Transverse colon (tissue), 4 donors: ENCODE measurements around the gene HOXB2.

Source experiments
- CTCF ChIP-seq, 5 experiments: fragments of 200-600 bp in 3 of 5; fragments of 450-650 bp in 2 of 5; sonication (generic) in 3 of 5; IDR thresholded peaks; 1 replicate in 2 of 5; 2 replicates in 3 of 5; pipeline ENCODE4 v1.5.1; 2016 to 2017; ENCODE audit warnings: antibody characterized with exemption in 5 of 5, inconsistent platforms in 3 of 5, mild to moderate bottlenecking in 2 of 5, moderate library complexity in 1 of 5
- POLR2A ChIP-seq: fragments of 450-650 bp; IDR thresholded peaks from one replicate; pipeline ENCODE4 v1.6.1; 2016; ENCODE audit warnings: antibody characterized with exemption, mild to moderate bottlenecking, moderate library complexity
- POLR2AphosphoS5 ChIP-seq, 3 donors: sonication (generic); formaldehyde crosslinking; IDR thresholded peaks; one replicate each; pipeline ENCODE4 v1.6.1; 2016; ENCODE audit warnings: antibody characterized with exemption in 3 of 3

DNA sequence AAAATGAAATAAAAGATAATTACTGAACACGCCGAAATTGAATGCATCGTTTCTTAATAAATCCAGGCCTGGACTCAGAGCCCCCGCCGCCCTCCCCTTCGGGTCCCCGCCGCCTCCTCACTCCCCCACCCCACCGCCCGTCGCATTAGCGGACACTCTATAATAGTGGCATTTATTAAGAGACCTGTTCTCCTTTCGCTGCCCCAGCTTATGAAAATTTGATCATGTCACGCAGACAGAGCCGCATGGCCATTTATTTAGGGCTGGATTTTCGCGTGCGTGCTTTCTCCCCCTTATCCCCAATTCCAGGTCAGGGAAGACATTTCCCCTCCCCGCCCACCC is 6.3 kb upstream of the HOXB2 start:
- no peak for TF ChIP-seq CTCF (IDR thresholded peaks at IDR 0.05)
- no peak for TF ChIP-seq POLR2A
- TF ChIP-seq POLR2AphosphoS5 (IDR thresholded peaks at IDR 0.05), result no peak
